Activated CD4-positive, alpha-beta T cell treated with anti-CD3 and anti-CD28 coated beads for 48 hours (primary cell): ENCODE measurements around the gene S100PBP.

Source experiments
- DNase-seq: peaks from one replicate; pipeline ENCODE4 v3.0.0-alpha.2; 2020

The S100PBP gene

DNA sequence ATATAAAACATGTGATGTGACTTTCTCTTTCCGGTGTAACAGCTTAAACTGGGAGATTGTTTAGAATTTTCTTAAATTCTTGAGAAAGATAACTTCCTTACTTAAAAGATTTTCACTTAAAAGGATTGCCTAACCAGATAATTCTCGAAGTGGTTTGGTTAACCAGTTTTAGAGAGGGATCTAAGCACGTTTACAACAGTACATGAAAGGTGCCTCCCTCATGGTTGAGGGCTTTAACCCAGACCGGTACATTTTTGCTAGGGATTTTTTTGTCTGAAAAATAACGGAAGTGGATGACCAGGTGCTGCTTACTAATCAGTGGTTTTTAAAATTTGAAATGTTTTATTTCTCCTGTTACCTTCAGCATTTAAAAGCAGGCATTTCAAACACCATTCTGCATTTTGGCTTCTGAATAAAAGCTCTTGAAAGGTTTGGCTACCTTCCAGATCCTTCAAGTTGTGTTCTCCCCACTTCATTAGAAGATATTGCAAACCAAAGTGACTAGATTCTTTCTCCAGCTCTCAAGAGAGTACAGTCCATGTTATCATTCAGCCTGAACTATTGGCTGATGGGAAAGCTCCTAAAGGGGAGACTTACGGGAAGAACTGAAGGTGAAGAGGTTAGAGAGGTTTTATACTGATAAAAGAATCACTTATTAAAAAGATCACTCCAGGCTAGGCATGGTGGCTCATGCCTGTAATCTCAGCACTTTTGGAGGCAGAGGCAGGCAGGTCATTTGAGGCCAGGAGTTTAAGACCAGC is 12.8 kb downstream of the S100PBP start:
- DNase-seq, result no peak

DNA sequence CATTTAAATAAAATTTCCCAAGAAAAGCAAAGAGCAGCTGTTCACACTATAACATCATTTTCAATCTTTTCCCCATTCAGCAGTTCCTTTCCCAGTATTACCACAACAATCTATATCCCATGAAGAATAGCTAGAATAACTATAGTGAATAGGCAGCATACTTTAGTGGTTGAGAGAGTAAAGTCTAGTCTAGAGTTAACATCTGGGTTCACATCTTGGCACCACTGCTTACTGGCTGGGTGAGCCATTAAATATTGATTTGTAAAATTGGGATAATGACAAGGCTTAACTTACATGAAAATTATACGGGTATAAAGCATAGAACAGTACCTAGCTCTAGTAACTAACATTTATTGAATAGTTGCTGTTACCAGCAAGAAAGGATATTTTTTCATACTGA is 14.4 kb downstream of the S100PBP start:
- DNase-seq, result no peak

DNA sequence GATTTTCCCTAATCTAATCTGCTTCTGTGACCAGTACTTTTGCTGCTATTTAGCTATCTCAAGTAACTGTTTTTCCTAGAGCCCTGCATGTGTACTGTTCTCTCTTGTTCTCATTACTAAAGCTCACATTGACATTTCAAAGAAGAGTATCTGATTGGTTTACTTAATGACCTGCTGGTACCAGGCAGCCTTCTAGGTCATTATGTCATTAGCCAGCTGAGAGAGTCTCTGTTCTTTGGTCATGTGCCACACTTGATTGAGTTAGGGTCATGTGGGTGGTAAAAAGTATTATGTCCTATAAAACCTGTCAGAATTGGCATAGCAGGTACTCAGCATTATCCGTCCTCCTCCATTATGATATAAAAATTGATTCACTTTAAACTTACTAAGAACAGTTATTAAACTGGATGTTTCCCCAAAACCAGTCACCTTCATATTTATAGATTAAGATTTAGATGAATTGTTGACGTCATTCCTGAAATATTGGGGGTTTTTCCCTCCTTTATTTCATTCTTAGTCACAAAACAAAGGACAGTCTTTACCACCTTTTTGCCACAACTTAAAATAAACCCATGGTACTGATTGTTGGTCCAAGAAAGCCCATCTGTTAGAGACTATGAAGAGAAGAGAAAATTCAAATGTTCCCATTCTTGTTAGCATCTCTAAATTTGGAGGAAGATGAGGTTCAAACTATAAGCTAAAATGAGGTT is 31.1 kb downstream of the S100PBP start:
- no peak for DNase-seq

DNA sequence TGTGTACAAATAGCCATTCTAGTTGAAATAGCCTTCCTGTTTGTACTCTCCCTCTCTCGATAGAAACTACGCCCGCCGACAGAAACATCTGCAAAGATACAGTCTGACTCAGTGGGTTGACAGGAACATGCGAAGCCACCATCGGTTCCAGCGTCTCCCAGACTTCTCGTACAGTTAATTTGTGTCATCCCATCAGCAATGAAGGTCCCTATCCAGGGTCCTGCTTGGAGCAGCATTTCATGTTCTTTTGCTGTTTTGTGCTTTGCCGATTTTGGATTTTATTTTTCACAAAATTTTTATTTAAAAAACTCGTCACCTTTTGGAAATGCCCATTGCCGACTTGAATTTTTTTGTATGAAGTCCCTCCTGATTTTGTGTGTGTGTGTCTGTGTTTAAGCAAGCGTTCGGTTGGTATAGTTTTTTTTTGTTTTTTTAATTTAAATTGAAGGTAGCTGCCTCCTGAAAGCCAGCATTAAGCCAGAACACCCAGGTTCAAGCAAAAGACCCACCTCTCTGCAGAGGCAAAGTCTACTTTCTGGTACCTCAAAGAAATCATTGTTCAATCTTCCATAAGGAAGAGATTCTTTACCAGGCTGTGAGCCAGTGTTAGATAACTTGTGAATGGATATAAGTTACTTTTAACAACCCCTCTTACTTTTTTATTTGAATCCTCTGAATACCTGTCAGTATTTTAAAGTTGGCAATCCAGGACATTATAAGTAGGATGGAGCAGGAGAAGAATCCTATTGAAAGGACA is 38.6 kb downstream of the S100PBP start:
- no peak for DNase-seq

DNA sequence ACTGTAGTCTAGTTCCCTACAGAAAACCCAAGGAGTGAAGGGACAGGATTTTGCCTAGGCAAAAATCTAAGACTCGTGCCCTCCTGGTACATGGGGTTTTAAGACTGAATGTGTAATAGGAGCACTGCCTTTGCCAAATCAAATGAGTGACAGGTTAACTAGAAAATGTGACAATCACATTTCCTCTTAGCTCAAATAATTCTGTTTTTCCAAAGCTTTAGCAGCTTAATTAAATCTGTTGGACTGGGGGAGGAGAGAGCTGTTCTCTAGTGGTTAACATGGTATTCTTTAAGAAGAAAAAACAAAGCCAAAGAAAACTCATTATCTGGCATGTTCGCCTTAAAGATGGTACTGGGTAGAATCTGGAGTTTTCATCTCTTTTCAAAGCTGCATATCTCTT is 40.7 kb downstream of the S100PBP start:
- DNase-seq, result no peak

DNA sequence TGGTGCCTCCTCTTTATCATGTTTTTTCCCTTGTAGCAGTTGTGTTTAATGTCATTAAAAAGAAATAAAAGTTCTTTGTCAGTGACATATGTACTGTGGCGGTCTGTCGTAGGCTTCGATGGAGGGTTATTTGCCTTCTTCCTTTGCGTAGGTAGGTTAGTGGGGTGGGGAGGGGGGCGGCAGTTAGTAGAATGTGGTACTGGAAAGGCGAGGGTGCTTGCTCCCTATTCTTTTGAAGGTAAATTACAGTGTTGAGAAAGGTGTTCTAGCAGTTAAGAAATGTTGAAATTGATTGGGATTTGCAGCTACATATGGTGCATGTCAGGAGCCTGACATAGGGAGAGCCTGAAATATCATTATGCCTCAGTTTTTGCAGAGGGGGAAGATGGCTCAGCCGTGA is 41.3 kb downstream of the S100PBP start:
- DNase-seq, result no peak

DNA sequence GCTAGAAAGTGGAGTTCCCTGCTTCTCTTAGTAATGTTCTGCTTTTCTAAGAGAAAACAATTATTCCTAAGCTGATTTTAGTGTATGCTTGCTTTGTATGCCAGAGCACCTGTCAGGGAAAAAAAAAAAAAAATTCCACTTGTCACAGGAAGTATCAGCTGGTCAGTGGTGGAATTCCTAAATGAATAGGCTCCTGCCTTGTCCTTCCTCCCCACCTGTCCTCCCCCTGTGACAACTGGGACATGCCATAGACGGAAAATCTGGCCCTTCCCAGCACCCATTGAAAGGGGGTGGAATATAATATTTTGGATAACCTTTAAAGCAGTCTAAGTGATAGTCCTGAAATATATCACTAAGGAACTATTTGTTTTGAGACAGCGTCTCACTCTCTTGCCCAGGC is 42.5 kb downstream of the S100PBP start:
- DNase-seq, result no peak

DNA sequence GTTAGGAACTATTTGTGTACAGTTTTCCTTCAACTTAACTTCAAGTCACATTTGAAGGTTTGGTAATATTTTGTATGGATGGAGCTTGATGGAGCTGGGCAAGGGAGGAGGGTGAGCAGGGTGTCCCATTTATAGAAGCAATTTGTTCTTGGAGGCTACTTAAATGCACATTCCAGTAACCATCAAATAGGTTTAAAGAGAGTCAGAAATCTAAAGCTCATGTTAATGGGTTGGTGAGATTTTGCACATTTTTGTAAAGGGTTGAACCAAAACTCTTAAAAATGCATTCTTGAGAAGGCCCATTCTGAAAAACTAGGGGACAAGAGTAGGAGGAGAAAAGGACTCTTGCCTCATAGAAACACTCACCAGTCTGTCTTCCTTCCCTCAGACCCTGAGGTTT is 43.1 kb downstream of the S100PBP start:
- no peak for DNase-seq

DNA sequence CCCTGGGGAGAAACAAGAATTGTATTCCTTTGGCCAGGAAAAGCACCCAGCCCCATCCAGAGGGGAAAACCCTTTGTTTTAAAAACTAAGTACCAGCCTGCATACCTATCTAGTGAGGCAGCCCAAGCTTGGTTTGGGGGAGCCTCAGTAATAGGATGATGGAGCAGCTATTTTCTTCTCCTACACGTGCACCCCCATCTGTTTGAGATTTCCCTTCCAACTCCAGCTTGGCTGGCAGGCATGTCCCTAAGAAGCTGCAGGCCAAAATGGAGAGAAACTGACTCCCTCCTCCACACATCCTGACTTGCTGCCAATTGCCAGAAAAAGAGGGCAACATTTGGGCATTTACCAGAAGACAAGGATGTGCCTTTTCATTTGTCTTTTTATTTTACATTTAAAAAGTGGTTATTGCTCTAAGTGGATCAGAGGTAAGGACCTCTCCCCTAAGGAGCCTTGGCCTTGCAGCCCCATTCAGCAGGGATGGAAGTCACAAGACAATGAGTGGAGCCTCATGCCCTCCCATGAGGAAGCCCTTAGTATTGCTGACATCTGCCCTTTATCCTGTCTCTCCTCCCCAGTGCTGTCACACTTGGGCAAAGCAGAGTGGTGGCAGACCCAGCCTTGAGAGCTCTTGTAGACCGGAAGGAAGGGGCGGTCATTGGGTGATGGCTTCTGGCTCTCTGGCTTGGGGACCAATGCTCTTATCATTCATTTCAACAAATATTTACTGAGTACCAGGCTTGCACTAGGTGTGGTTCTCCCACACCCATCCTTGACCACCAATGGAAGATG is 44.6 kb downstream of the S100PBP start:
- DNase-seq, result no peak

DNA sequence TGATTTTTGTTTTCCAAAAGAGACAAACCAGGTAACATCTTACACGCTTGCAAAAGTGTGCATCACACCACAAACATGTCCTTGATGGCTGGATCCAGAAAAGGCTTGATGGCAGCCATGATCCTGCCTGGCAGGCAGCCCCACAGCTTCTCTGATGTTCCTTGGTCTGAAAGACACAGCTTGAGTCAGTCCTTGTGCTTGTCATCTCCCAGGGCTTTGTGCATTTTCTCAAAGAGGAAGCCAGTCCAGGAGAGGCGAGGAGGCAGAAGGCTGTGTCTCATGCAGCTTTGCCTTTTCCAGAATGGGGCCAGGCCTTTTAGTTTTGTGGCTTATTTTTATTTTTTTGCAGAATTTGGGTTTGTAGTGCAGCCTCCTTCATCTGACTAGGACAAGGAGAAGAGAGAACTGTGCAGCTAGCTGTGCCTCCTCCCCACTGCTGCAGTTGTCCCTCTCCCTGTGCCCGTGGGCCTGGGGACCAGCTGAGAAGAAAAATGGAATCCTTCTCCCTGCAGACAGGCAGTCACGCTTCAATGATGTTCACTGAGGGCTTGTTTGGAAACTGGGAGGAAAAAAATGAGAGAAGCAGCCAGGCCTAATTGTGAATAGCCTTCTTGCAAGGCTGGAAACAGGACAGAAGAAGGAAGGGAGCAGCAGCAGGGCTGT is 45.9 kb downstream of the S100PBP start:
- no peak for DNase-seq

DNA sequence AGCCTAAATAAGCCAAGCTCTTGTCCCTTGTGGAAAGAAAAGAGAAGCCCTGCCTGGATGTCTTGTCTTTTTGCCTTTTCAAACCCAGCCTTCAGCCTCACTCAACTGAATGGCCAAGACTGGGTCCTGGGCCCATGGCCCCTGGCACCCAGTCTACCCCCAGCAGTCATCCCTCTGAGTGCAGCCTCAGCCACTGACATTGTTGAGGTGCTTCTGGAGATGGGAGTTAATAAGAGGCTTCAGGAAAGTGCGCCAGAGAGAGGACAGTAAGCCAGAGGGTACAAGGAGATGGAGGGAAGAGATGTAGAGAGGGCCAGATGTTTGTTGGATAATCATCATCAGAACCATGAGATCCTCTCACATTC is 46.4 kb downstream of the S100PBP start:
- DNase-seq, result no peak

DNA sequence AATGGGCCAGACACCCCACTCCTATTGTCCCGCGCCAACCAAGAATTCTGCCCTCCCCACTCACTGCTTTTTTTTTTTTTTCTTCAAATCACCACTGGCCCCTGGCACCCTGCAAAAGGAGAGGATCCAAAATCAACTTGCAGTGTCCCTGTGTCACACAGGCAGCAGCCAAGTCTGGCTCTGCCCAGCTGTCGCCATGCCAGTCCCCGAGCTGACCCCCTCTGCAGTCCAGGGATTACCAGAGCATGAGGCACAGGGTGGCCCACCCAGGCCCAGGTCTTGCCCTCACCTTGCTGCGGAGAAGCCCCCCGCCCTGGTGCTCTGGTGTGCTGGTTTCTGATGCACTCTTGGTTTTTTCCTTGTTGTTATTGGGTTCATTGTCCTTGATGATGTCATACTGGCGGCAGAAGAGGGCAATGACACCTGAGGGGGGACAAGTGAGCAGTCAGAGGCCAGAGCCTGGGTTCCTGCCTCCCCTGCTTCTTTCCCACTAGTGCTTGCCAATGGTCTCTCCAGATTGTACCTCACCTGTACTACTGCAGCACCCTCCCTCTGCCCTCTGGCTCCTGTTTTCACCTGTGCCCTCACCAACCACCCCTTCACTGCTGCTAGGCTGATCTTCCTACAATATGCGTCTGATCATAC is 47.0 kb downstream of the S100PBP start:
- no peak for DNase-seq

DNA sequence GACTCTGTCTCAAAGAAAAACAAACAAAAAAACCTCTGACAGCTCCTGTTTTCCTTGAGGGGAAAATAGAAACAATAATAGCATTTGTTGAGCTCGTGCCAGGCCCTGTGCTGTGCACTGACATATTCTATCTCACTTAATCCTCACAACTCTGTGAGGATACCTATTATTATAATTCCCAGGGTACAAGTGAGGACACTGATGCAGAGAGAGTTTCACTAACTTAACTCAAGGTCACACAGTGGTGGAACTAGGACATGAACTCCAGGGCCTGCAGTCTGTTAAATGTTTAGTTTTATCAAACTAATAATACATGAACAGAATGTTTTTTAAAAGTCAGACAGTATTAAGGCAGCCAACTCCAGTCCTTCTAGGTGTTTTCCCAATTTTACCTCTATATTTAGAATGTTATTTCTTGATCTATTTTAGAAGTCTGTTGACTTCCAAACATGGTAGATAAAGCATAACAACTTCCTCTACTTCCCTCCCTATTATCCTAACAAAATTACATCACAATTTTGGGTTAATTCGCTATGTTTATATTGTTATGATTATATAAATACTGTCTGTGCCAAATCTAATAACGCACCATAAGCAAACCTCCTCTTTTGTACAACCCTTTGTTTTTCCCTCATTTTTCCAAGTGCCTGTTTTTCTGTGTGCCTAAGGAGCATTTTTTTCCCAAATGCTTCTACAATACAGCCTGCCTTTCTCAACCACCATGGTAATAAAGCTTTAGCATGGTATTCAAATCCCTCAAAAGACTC is 48.4 kb downstream of the S100PBP start:
- no peak for DNase-seq

DNA sequence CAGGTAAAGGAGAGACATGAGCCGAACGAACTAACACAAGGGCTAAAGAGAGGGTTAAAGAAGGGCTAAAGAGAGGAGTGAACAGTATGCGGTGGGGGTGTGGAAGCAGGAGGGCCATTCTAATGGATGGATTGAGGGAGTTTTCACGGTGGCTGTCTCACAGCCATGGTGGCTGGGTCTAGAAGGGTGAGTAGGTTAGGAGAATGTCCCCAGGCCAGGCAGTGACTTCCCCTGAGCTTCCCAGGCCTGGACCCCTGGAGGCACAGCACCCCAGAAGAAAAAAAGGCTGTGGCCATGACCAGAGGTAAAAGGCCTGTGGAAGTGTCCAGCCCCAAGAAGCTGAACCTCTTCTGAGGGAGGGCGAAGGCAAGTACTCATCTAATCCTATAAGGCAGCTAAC is 49.7 kb downstream of the S100PBP start:
- DNase-seq, result no peak

DNA sequence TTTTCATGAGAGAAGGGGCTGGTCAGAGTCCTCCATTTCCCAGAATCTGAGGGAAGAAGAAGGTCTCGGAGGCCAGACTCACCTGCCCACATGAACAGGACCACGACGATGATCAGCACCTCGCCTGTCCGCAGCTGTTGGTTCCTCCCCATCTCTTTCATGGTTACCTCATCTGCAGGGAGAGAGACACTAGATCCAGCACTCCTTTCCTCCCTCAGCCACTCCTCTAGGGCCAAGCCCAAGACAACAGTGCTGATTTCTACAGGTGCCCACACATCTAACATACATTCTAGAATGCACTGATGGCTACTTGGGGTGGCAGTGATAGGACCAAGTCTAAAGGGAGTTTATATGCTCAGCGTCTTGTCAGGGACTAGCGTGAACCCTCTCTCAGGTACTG is 50.2 kb downstream of the S100PBP start:
- DNase-seq, result no peak

DNA sequence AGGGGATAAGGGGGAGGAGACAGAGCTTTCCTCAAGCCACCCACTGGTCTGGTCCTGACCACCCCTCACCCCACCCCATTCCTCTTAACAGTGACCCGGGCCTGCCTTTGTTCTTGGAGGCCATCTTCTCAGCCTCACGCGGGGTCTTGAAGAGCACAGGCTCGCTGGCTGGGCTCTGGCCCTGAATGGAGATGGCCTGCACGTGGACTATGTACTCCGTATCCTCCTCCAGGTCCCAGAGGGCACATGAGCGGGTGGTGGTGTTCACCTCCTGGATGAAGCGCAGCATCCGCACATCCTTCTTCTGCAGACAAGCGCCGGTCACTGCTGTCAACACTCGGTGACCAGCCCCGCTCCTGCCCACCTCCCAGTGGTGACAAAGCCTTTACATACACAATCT is 50.6 kb downstream of the S100PBP start:
- no peak for DNase-seq

DNA sequence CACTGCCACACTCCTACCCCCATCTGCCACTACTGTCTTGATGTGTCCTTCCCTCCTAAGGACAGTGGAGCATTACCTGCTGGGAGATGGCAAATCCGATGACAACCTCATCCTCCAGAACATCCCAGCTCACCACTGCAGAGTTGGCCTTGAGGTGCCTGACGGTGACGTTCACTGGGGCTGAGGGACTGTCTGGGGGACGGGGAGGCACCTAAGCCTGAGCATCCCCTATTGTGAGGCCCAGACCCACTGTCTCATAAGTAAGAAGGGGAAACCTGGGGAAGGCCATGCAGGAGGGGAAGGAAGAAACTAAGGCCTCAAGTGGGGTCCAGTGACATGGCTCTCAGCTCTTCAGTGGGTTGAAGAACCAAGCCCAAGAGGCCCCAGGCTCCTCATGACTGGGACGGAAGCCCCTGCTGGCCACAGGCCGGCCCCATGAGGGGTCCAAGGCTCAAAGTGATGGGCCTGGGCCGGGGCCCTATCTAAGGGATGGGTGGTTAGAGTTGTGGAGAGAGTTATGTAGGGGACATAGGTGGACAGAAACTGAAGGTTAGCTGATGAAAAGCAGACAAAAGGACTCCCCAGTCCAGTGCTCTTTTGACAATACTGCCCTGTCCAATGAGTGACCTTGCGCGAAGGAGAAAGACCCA is 51.5 kb downstream of the S100PBP start:
- DNase-seq, result no peak

DNA sequence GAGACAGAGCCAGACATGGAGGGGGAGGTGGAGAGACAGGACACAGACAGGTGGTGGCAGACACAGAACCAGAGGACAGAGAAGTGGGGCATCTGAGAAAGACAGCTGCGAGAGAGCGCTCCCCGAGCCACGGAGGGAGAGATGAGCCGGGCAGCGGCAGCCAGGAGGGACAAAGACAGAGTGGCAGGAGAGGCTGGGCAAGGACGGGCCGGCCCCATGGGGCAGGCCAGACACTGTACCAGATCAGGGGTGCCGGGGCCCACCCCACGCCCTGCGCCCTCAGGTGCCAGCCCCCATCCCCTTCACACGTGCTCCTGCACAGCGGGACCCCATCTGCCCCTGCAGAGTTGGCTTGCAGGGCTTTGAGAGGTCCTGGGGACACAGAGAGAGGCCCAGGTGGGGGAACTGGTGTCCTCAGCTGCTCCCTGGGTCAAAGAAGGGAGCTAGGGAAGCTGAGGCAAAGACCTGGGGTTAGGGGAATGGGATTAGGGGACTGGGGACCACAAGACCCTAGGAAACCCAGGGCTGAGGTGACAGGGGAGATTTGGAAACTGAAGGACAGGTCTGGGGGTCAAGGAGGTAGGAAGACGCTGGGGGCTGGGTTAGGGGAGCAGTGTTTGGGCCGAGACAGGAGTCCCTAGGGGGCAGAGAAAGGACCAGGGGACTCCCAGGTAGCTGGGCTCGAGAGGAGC is 52.6 kb downstream of the S100PBP start:
- DNase-seq, result no peak

DNA sequence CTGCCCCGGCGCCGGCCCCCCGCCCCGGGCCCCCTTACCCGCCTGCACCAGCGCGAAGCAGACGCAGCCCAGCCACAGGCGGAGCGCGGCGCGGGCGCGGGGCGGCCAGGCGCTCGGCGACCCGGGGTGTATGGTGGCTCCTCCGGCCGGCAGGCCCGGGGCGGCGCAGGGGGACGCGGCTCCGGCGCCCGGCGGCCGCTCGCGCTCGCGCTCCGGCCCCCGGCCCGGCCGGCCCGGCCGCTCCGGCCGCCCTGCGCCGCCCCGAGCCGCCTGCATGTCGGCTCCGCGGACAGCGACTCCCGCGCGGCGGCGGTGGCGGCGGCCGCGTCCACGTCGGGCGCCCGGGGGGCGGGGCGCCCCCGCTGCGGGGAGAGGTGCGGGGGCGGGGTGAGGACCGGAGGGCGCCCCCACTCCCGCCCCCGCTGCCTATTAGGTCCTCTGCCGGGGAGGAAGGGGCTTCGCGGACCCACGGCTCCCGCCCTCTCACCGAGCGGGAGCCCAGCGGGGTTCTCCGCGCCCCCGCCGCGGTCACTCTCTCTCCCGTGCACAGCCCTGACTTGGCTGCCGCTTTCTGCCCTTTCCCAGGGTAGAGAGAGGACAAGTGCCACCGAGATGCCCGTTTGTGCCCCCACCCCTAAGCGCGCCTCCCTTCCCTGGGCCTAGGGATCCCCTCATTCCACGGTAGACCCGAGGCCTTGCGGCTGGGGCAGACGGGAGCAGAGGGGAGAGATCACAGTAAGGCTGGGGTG is 53.3 kb downstream of the S100PBP start, which contains the start of gene FNDC5:
FNDC5 (minus strand) TSS at position 298 of the 749 bp plus-strand sequence.
- DNase-seq, result no peak
